Tibial nerve (tissue), 4 donors: Measurements from ENCODE around the gene UNC79.

ENCODE experiments used
- EP300 ChIP-seq, 2 donors: sonication (generic); formaldehyde crosslinking; IDR thresholded peaks; one replicate each; pipeline ENCODE4 v1.6.1; 2017; ENCODE audit warnings: antibody characterized with exemption in 2 of 2, mild to moderate bottlenecking in 1 of 2
- TF ChIP-seq, protein P1 (sequence below), 5 experiments: fragments of 200-600 bp in 3 of 5; fragments of 450-650 bp in 2 of 5; sonication (generic) in 3 of 5; IDR thresholded peaks; one replicate each; pipeline ENCODE4 v1.5.1; 2016 to 2019; ENCODE audit warnings: antibody characterized with exemption in 5 of 5, mild to moderate bottlenecking in 3 of 5, moderate library complexity in 2 of 5

DNA sequence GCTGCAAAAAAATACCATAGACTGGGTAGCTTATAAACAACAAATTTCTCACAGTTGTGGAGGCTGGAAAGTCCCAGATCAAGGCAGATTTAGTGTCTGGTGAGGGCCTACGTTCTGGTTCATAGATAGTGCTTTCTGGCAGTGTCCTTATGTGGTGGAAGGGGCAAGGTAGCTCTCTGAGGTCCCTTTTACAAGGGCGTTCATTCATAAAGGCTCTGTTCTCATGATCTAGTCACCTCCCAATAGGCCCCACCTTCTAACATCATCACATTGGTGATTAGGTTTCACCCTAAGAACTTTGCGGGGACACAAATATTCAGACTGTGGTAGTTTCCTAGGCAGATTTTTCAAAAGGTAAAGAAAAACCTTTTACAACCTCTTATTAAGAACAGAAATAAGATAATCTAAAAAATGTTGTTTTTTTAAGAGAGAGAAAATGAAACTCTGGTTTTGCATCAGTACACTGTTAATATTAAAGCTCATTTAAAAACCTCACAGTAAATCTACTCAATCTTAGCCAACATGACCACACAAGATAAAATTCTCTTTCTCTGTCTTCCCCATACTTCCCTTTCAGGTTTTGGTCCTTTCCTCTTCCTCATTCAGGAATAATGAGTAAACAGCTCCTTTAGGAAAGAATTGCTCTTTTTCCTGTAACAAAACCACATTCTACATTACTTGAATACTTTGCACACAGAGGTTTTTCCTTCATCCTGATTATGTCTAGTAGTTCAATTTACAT is 117.5 kb downstream of the UNC79 start:
- TF ChIP-seq, protein P1, sequence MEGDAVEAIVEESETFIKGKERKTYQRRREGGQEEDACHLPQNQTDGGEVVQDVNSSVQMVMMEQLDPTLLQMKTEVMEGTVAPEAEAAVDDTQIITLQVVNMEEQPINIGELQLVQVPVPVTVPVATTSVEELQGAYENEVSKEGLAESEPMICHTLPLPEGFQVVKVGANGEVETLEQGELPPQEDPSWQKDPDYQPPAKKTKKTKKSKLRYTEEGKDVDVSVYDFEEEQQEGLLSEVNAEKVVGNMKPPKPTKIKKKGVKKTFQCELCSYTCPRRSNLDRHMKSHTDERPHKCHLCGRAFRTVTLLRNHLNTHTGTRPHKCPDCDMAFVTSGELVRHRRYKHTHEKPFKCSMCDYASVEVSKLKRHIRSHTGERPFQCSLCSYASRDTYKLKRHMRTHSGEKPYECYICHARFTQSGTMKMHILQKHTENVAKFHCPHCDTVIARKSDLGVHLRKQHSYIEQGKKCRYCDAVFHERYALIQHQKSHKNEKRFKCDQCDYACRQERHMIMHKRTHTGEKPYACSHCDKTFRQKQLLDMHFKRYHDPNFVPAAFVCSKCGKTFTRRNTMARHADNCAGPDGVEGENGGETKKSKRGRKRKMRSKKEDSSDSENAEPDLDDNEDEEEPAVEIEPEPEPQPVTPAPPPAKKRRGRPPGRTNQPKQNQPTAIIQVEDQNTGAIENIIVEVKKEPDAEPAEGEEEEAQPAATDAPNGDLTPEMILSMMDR (IDR thresholded peaks at IDR 0.05), result no peak
- TF ChIP-seq EP300 (IDR thresholded peaks at IDR 0.05), result no peak
